ENCODE results near the gene TNIK.

The TNIK gene

GRCh38 chr3:171282041-171282440 is 178.2 kb downstream of the TNIK start:
- H3K4me3 ChIP-seq (ENCODE audit: low read depth, low read length): no peak overlapping the region
- TF ChIP-seq, protein P1, sequence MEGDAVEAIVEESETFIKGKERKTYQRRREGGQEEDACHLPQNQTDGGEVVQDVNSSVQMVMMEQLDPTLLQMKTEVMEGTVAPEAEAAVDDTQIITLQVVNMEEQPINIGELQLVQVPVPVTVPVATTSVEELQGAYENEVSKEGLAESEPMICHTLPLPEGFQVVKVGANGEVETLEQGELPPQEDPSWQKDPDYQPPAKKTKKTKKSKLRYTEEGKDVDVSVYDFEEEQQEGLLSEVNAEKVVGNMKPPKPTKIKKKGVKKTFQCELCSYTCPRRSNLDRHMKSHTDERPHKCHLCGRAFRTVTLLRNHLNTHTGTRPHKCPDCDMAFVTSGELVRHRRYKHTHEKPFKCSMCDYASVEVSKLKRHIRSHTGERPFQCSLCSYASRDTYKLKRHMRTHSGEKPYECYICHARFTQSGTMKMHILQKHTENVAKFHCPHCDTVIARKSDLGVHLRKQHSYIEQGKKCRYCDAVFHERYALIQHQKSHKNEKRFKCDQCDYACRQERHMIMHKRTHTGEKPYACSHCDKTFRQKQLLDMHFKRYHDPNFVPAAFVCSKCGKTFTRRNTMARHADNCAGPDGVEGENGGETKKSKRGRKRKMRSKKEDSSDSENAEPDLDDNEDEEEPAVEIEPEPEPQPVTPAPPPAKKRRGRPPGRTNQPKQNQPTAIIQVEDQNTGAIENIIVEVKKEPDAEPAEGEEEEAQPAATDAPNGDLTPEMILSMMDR (IDR thresholded peaks at IDR 0.05; ENCODE audit: low read depth, low read length): no peak

DNA sequence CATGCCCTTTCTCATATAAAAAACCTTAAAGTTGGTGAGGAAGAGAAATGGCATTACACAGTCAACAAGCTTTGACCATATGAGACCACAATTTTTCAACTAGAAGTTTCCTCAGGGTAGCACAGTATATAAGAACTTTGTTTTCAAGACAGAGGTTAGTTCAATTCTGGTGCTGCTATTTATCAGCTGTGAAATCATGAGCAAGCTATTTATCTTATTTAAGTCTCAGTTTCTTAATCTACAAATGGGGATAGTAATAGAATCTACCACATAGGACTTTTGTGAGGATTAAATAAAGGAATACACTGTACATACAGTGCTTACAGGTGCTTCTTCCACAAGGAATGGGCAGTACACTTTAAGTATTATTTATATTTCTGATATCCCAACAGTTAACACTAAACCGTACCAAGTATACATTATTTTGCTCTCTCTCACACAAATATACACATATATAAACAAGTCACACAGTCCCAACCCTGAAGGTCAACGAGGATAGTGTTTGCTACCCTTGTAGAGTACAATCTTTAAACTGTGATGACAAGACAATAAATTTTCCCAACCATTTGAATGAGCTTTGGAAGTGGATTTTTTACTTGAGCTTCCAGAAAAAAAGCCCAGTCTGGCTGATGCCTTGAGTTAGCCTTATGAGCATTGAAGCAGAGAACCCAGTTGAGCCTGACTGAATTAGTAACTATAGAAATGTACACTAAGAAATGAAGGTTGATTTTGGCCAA is 178.8 kb downstream of the TNIK start:
- no peak overlapping the region for H3K4me3 ChIP-seq (ENCODE audit: low read depth, low read length)
- TF ChIP-seq, protein P1 (IDR thresholded peaks at IDR 0.05; ENCODE audit: low read depth, low read length): no peak

GRCh38 chr3:171279972-171280371 is 180.2 kb downstream of the TNIK start:
- TF ChIP-seq, protein P1 (IDR thresholded peaks at IDR 0.05; ENCODE audit: low read depth, low read length): no peak
- H3K4me3 ChIP-seq (ENCODE audit: low read depth, low read length): no peak overlapping the region

- TF ChIP-seq, protein P1 (IDR thresholded peaks at IDR 0.05; ENCODE audit: low read depth, low read length): no peak
- no peak overlapping the region for H3K4me3 ChIP-seq (ENCODE audit: low read depth, low read length)
These were observed 182.0 kb downstream of the TNIK start for GRCh38 chr3:171278299-171278590.

GRCh38 chr3:171277456-171278298 is 182.5 kb downstream of the TNIK start:
- TF ChIP-seq, protein P1 (IDR thresholded peaks at IDR 0.05; ENCODE audit: low read depth, low read length): no peak
- H3K4me3 ChIP-seq (ENCODE audit: low read depth, low read length): no peak overlapping the region

DNA sequence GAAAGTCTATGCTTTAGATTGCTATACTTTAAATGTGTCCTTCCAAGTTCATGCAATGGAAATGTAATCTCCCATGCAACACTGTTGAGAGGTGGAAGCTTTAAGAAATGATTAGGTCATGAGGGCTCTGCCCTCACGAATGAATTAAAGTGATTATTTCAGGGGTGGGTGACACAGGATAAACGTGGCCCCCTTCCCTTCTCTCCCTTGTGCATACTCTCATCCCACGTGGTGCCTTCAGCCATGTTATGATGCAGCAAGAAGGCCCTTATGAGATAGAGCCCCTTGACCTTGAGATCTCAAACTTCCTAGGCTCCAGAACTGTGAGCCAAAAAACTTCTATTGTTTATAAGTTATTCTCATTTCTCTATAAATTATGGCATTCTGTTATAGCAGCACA is 183.3 kb downstream of the TNIK start:
- TF ChIP-seq, protein P1 (IDR thresholded peaks at IDR 0.05; ENCODE audit: low read depth, low read length): no peak
- H3K4me3 ChIP-seq (ENCODE audit: low read depth, low read length): no peak overlapping the region

DNA sequence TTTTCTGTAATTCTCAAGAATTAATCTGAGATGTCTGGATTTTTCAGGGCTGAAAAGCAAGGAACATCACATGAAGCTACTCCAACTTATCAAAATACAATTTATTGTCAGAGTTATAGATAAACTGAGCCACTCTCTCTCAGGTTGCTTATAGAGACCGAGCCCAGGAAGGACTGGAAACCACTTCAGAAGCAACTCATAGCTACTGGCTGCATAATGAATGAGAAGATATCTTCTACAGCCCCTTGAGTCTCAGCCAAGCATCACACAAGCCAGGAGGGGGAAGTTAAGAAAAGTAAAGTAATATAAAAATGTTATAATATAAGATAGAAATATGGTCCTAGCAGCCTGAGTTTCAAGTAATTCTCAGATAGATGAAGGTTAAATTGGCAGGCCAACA is 186.0 kb downstream of the TNIK start:
- TF ChIP-seq, protein P1 (IDR thresholded peaks at IDR 0.05; ENCODE audit: low read depth, low read length): no peak
- H3K4me3 ChIP-seq (ENCODE audit: low read depth, low read length): no peak overlapping the region

All from WI38 (cell line).